MM.1S (cell line): ENCODE measurements around the gene VPS13A.

ENCODE experiments used
- DNase-seq: peaks from one replicate; pipeline ENCODE4 v3.0.0-alpha.2; 2015
- H2AFZ ChIP-seq: fragments of 300-600 bp; sonication (generic); 2 replicates; pipeline ENCODE4 v1.6.0; 2016; ENCODE audit warnings: antibody characterized with exemption, low read length
- H3F3A ChIP-seq: fragments of 300-600 bp; sonication (generic); 2 replicates; pipeline ENCODE4 v1.6.1; 2016; ENCODE audit warnings: mild to moderate bottlenecking, antibody characterized with exemption, low read length, moderate library complexity, mixed read lengths; ENCODE audit not compliant: insufficient read depth
- H3K27ac ChIP-seq: fragments of 300-600 bp; sonication (generic); 2 replicates; pipeline ENCODE4 v1.5.1; 2016; ENCODE audit warnings: mild to moderate bottlenecking, low read length
- H3K27me3 ChIP-seq: fragments of 300-600 bp; sonication (generic); replicated peaks from 2 replicates; pipeline ENCODE4 v1.6.0; 2016; ENCODE audit warnings: low read length; ENCODE audit not compliant: insufficient read depth
- H3K36me3 ChIP-seq: fragments of 300-600 bp; sonication (generic); replicated peaks from 2 replicates; pipeline ENCODE4 v1.6.1; 2016; ENCODE audit warnings: mild to moderate bottlenecking, low read length, mixed read lengths; ENCODE audit not compliant: insufficient read depth
- H3K4me1 ChIP-seq: fragments of 300-600 bp; sonication (generic); 2 replicates; pipeline ENCODE4 v1.6.1; 2016; ENCODE audit warnings: low read length, mixed read lengths
- H3K4me2 ChIP-seq: fragments of 300-600 bp; sonication (generic); 2 replicates; pipeline ENCODE4 v1.6.0; 2016; ENCODE audit warnings: low read depth, low read length
- H3K4me3 ChIP-seq: fragments of 300-600 bp; sonication (generic); 2 replicates; pipeline ENCODE4 v1.5.1; 2016; ENCODE audit warnings: low read length, mixed read lengths
- H3K79me2 ChIP-seq: fragments of 300-600 bp; sonication (generic); 2 replicates; pipeline ENCODE4 v1.6.1; 2016; ENCODE audit warnings: mixed run types, low read length, mixed read lengths
- H3K9ac ChIP-seq: fragments of 300-600 bp; sonication (generic); 2 replicates; pipeline ENCODE4 v1.6.1; 2016; ENCODE audit warnings: low read length, mixed read lengths
- H3K9me2 ChIP-seq: fragments of 300-600 bp; sonication (generic); replicated peaks from 2 replicates; pipeline ENCODE4 v1.6.1; 2016; ENCODE audit warnings: mild to moderate bottlenecking, low read length, mixed read lengths; ENCODE audit not compliant: insufficient read depth
- H3K9me3 ChIP-seq: fragments of 300-600 bp; sonication (generic); replicated peaks from 2 replicates; pipeline ENCODE4 v1.6.1; 2016; ENCODE audit warnings: mild to moderate bottlenecking, low read length, mixed read lengths; ENCODE audit not compliant: insufficient read depth
- H4K20me1 ChIP-seq: fragments of 300-600 bp; sonication (generic); 2 replicates; pipeline ENCODE4 v1.6.1; 2016; ENCODE audit warnings: mild to moderate bottlenecking, low read length, moderate library complexity, mixed read lengths; ENCODE audit not compliant: insufficient read depth
- CTCF ChIP-seq: fragments of 300-600 bp; sonication (generic); IDR thresholded peaks from 2 replicates; pipeline ENCODE4 v1.5.1; 2016; ENCODE audit warnings: antibody characterized with exemption, low read length, mixed read lengths
- EZH2 ChIP-seq: fragments of 300-600 bp; sonication (generic); optimal IDR thresholded peaks from 2 replicates; pipeline ENCODE3; 2017; ENCODE audit warnings: low read depth, mild to moderate bottlenecking, antibody characterized with exemption, low read length, mixed read lengths
- EZH2phosphoT487 ChIP-seq: fragments of 300-600 bp; sonication (generic); IDR thresholded peaks from 2 replicates; pipeline ENCODE4 v1.6.1; 2018; ENCODE audit warnings: antibody characterized with exemption, low read length

The VPS13A gene

DNA sequence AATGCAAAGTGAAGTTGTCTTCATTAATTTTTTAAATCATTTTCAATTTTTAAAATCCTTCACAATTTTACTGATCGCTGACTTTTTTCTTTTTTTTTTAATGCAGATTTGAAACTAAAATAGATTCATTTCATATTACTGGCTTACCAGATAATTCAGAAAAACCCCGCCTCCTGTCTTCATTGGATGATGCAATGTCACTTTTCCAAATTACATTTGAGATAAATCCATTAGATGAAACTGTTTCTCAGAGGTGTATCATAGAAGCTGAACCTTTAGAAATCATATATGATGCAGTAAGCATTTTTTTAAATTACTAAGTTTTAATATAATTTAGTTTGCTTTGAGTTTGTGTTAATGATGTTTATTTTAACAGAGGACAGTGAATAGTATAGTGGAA lies 60.6 kb downstream of the VPS13A start:
- Histone ChIP-seq H3K79me2 (no peaks in the 10 kb centered on the region), H4K20me1 (no peaks in the 10 kb centered on the region), H3K27ac (no peak overlapping the region), H3K4me3 (no peak overlapping the region), H2AFZ (no peak overlapping the region), H3K9ac (no peak overlapping the region), H3K4me1 (no peaks in the 10 kb centered on the region), H3K27me3 (no peaks in the 10 kb centered on the region), H3K36me3 (no peaks in the 10 kb centered on the region), H3F3A (no peaks in the 10 kb centered on the region), H3K9me2 (no peaks in the 10 kb centered on the region), H3K4me2 (no peak overlapping the region), H3K9me3 (no peaks in the 10 kb centered on the region)
- no peak for DNase-seq
- TF ChIP-seq EZH2phosphoT487 (no peak), EZH2 (no peak), CTCF (no peak)

- no peak for TF ChIP-seq EZH2
- TF ChIP-seq EZH2phosphoT487 = no peak
- no peak for TF ChIP-seq CTCF
- no peaks in the 10 kb centered on the region for H3K79me2 ChIP-seq
These were observed 73.7 kb downstream of the VPS13A start for GRCh38 chr9:77251050-77251449.

GRCh38 chr9:77257275-77257674 lies 79.9 kb downstream of the VPS13A start:
- no peaks in the 10 kb centered on the region for H3K79me2 ChIP-seq
- H3K27ac ChIP-seq = no peak overlapping the region
- no peak for TF ChIP-seq CTCF
- no peak for TF ChIP-seq EZH2
- no peak for TF ChIP-seq EZH2phosphoT487
- no peaks in the 10 kb centered on the region; the same call in 1 of the 2 replicates for H3K36me3 ChIP-seq
- H3K27me3 ChIP-seq = no peaks in the 10 kb centered on the region
- H4K20me1 ChIP-seq = no peaks in the 10 kb centered on the region
- H3K9ac ChIP-seq = no peak overlapping the region
- H3K9me2 ChIP-seq = no peaks in the 10 kb centered on the region
- H2AFZ ChIP-seq = no peak overlapping the region
- H3K4me1 ChIP-seq = no peaks in the 10 kb centered on the region
- no peak overlapping the region for H3K4me3 ChIP-seq
- no peak for DNase-seq
- no peaks in the 10 kb centered on the region for H3K9me3 ChIP-seq
- no peak overlapping the region for H3K4me2 ChIP-seq
- no peaks in the 10 kb centered on the region for H3F3A ChIP-seq

More at GRCh38 chr9:77251050-77251449, 73.7 kb downstream of the VPS13A start:
- Histone ChIP-seq H3K9me3 (no peaks in the 10 kb centered on the region), H4K20me1 (no peaks in the 10 kb centered on the region), H3K4me1 (no peaks in the 10 kb centered on the region), H2AFZ (no peak overlapping the region), H3K4me3 (no peak overlapping the region), H3K27ac (no peak overlapping the region), H3F3A (no peaks in the 10 kb centered on the region), H3K4me2 (no peak overlapping the region), H3K9ac (no peak overlapping the region), H3K9me2 (no peaks in the 10 kb centered on the region), H3K27me3 (no peaks in the 10 kb centered on the region), H3K36me3 (no peaks in the 10 kb centered on the region; the same call in 1 of the 2 replicates)
- no peak for DNase-seq
